HG02623 (cell line): ENCODE measurements around the gene WDR83.
"Not testable (repeated sequence)": the region's sequence is repeated elsewhere in the genome, so short reads cannot be mapped to it uniquely, and the experiment has no call there.

Source experiments
- ATAC-seq: cut with Tn5 transposase; IDR thresholded peaks from one replicate; pipeline ENCODE4 v1.9.1; 2021; ENCODE audit warnings: moderate library complexity; ENCODE audit not compliant: unreplicated experiment

WDR83 gene

DNA sequence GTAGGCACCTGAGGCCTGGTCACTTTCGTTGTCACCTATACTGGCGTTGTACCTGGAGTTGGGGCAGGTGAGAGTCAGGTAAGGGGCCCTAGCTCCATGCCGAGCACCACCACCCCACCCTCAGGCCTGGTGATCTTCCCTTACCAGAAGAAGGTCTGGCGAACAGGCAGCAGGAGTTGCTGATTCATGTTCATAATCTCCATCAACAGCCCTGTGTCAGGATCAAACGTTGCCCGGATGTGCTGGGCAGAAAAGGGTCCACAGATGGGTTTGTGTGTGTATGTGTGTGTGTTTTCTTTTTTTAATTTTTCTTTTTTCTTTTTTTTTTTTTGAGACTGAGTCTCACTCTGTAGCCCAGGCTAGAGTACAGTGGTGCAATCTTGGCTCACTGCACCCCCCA is 14.4 kb upstream of the WDR83 start:
- no peak for ATAC-seq

DNA sequence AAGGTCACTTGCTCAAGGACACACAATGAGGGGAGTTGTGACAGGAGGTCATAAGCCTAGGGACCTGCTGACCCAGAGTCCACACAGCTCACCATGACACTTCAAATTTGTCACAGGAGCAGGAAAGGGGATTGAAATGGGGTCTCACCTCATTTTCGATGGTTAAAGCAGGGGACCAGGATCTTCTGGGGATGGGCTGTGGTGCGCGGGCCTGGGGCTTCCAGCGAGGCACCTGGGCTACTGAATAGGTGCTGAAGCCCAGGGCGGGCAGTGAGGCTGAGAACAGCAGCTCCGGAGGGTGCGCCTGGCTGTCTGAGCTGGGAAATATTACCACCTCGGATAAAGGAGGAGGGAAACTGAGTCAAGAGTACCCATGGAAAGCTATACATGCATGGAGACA is 11.1 kb upstream of the WDR83 start:
- no peak for ATAC-seq

DNA sequence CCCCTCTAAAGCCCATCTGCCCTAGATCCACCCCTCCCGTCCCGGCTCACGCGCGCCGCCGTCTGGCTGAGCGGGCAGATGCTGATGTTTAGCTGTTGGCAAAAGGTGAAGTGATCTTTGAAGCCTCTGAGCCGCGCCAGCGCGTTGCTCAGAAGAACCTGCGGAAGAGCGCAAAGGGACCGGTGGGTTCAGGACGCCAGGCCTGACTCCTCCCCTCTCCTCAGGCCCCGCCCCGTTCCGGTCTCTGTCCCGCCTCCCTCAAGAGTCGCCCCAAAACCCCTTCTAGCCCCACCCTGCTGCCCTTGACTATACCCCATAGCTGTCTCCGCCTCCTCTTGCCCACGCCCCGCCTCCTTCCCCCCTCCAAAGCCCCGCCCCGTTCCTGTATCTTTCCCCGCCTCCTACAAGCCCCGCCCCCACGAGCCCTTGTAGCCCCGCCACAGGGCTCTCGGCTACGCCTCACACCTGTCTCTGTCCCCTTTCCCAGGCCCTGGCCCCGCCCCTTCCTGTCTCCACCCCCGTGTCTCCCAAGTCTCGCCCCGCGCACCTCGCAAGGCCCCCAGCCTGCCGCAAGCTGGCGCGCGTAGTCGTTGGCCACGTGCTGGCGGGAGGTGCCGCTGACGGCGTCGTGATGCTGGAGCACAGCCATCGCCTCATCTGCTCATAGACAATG is 9.6 kb upstream of the WDR83 start:
- no peak for ATAC-seq

DNA sequence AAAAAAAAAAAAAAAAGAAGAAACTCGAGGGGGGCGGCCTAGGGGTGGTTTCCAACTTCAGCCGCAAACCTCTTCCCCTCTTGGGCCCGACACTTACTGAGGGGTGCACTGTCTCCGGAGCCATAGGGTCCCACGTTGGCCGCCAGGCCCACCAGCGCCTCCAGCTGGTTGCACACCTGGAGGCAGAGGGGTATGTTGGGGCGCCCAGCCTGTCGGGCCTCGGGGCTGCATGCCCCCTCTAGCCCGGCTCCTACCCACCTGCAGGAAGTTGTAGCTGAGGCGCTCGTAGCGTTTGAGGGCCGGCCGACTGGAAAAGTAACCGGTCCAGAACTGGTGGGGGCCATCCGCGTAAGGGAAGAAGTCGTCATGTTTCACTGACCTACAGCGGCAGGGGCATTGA is 8.6 kb upstream of the WDR83 start:
- no peak for ATAC-seq

DNA sequence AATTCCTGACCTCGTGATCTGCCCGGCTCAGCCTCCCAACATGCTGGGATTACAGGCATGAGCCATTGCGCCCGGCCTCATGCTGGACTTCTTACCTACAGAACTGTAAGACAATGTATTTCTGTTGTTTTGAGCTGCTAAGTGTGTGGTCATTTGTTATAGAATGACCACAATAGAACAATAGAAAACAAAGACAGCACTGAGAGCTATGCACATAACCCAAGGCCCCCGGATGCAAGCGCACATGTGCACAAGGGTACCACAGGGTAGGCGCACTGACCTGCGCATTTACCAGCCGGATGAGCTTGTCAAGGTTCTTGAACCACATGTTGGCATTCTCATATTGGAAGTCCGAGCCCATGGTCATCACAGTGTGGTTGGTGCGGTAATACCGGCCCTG is 5.6 kb upstream of the WDR83 start:
- no peak for ATAC-seq

DNA sequence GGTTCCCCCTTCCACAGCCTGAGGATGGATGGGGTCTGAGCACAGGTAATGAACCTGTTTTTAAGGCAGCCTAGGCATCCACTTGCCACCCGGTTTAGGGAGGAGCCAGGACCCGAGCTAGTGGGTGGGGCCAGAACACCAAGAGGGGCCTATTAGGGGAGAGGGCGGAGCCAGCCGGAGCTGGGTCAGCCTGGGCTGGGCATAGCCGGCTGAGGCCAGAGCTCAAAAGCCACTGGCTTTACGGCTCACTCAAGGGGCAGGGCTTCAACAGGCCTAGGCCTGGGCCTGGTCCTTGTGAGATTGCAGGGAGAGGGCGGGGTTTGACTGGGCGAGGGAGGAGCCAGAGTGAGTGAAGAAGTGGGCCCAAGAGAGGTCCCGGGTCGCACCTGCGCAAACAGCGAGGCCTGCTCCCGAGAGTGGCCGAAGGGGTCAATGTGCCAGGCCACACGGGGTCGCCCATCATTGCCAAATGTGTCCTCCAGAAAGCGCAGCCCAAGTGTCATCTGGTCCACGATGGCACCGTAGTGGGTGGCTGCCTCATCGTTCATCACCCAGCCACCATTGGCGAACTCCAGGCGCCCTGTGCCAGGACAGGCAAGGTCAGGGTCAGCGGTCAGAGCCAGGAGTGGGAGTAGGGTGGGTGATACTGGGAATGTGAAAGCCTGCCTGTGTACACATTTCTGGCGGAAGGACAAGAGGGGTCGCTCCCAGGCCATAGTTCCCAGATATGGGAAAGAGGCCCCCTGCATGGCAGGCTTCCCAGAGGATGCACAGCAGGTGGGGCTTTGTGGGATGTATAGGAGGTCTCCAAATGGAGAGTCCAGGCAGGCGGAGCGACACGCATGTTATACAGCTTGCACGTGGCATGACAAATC is 2.0 kb upstream of the WDR83 start:
- no peak for ATAC-seq

DNA sequence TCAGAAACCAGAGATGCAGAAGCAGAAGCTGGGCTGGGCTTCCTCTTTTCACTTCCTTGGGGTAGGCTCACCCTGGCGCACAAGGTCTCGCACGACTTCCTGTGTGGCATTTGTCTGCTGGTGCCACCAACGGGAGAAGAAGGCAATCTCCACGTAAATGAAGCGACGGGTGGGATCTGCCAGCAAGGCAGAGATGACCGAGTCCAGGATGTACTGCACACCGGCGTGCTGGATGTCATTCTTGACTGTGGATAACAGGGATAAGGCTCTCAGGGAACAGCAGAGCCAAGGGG is 1.4 kb upstream of the WDR83 start:
- no peak for ATAC-seq

DNA sequence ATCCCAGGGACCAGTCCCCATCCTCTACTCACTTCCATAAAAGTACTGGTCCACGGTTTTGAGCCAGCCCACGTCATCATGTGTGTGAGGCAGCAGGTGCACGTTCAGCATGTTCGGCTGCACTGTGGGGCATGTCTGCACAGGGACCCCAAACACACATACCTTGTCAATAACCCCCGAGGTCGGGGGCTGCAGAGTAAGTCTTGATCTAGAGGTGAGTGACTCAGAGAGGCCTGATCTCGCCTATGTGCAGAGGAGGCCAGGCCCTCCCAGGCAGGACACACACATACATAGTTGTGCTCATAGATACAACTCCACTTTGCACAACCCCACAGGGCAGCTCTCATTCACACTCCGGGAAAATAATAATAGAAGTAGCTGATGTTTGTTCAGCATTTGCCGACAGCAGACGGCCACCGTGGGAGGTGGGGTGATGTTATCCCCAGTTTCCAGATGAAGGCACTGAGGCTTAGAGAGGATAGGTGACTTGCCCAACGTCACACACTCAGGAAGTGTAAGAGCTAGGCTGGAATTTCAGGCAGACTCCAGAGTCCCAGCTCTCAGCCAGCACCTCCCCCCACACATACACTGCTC is 839 bp upstream of the WDR83 start:
- no peak for ATAC-seq

DNA sequence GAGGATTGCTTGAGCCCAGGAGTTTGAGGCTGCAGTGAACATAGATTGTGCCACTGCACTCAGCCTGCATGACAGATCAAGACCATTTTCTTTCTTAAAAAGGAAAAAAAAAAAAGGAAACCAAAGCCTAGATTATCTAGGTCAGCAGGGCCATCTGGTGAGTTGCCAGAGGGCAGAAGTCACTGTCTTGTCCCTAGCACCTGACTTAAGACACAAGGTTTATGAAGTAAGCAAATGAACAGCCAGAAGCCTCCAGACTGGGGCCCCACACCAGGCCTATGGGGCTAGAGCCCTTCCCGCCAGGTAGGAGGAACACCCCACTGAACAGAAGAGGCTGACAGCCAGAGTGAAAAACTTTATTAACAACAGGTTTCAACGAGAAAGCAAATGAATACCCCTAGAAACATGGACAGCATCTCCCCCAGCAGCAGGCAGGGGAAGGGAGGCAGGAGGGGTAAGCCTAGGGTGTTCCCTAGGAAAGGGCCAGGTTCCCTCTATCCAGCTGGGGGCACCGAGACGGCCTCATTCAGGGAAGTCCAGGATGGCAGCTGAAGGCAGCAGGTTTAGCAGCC is 1.2 kb downstream of the WDR83 start:
- no peak for ATAC-seq

DNA sequence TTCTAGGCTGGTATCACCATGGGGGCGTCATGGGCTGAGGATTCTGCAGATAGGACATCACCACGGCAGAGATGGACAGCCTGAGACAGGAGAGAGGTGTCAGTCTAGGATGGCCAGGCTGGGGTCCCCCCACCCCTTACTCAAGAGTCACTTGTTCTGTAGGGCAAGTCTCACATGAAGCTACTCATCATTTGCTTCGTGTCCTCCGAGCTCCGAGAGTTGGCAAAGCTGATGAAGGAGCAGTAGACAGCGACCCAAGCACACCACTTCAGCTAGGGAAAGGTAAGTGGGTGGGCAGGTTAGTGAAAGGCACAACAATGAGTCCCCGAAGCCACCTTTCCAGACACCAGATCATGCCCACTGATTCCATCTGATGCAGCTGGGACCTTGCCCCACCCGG is 1.7 kb downstream of the WDR83 start:
- ATAC-seq = no peak

DNA sequence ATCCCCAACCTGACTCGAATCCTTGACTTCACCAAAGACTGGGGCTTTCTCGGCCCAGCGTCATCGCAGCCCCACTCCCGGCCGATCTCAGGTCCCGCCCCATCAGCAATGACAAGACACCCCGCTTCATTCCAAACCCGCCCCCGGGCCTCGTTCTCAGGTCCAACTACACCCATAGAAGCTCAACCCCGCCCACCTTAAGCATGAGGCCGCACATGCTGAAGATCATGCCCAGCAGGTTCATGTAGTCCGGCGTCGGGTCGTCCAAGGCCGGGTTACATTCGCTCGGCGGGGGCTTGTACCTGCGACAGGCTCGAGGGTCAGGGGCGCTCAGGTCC is 2.3 kb downstream of the WDR83 start:
- ATAC-seq = no peak

DNA sequence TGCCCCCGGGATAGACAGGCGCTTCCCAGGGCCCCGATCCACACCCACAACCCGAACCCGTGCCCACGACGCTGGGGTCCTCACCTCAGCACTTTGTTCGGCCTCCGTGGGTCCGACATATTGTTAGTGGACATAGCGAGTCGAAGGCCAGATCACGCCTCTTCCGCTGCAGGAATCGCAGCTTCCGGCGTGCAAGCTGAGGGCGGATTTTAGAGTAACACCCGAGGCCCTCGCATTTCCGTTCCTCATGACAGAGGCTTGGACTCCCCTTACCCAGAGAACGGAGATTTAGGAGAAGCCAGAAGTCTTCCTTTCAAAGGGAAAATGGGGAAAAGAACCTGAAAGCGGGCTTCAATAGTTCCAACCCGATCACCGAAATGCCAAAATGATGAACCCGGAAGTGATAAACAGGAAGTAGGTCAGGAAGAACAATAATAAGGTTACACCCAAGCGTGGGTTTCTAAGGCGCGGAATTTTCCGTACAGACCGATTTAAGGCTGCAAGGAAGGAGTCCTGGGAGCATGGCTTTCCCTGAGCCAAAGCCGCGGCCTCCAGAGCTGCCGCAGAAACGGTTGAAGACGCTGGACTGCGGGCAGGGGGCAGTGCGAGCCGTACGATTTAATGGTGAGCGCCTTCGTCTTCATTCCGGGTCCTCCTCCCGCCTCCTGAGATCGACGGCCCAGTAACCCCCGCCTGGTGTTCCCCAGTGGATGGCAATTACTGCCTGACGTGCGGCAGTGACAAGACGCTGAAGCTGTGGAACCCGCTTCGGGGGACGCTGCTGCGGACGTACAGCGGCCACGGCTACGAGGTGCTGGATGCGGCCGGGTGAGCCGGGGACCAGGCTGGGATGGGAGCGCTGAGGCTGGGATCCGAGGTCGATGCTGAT is 2.9 kb downstream of the WDR83 start:
- ATAC-seq = no peak

DNA sequence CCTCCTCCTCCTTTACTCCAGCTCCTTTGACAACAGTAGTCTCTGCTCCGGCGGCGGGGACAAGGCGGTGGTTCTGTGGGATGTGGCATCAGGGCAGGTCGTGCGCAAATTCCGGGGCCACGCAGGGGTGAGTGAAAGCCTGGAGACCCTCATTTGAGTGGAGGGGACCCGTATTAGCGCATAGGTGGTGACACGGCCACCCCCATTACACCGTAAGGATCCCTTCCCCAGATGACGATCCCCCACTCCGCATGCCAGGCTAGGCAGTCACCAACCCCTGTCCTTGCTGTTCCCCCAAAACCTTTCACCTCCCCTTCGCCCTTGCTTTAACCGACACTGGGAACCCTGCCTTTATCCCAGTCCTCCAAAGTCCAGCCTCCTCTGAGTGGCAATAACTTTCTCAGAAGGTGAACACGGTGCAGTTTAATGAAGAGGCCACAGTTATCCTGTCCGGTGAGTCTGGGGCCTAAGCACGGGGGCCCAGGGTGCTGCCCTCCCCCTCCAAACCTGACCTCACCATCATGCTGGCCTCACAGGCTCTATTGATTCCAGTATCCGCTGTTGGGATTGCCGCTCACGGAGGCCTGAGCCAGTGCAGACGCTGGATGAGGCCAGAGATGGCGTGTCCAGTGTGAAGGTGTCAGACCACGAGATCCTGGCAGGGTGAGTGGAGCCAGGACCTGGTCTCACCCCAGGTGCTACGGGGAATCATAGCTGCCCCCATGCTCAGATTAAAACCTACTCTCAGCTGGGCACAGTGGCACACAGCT is 3.7 kb downstream of the WDR83 start:
- ATAC-seq = no peak

DNA sequence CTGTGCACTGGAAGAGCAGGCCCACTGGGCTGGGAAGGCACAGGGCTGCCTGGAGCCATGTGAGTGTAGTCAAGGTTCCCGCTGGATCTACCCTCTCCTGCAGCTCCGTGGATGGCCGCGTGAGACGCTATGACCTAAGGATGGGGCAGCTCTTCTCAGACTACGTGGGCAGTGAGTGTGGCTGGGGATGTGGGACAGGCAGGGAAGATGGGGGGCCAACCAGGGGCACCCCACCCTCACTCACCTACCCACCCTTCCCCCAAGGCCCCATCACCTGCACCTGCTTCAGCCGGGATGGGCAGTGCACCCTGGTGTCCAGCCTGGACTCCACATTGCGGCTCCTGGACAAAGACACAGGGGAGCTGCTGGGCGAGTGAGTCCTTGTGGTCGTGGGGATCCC is 6.1 kb downstream of the WDR83 start:
- no peak for ATAC-seq

DNA sequence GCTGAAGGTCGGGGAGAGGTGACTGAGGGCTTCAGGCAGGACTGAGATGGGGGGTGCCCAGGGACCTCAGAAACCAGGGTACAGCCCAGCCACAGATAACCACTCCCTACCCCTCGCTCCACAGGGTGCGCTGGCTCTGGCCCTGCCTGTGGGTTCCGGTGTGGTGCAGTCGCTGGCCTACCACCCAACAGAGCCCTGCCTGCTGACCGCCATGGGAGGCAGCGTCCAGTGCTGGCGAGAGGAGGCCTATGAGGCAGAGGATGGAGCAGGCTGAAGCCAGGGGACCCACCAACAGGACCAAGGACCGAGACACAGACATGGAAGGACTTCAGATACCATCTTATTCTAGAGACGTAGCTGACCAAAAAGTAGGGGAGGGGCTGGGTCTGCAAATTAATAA is 8.8 kb downstream of the WDR83 start:
- no peak for ATAC-seq

DNA sequence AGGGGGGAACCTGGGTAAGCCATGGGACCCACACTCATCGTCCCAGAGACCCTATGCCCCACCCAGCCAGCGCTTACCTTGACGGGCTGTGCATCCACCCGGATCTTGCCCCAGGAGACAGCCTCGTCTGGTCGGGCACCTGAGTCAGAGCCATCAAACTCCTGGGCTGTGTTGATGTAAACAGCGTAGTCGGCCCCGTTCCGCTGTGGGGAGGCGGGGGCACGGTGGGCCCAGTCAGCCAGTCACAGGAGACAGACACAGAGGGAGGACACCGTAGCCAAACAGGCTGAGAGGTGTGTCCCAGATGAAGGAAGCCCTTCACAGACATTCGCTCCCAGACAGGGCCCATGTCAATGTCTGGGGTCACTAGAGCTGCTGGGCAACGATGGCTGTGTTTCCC is 9.3 kb downstream of the WDR83 start:
- no peak for ATAC-seq

DNA sequence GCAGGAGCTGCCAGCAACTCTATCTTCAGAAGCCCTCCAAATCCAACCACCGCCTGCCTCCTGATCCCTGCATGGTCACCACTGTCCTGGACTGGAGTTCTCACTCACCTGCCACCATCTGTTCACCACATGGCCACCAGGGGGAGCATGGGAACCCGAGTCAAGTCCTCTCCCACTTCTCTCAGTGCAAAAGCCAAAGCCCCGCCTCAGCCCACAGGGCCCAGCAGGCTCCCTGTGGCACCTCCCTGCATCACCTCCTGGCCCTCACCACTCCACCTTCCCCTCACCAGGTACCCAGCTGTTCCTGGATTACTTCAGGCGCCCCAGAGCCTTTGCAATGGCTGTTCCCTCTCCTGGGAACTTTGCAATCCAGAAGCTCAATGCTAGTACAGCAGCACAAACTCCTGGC is 9.8 kb downstream of the WDR83 start:
- ATAC-seq = no peak

DNA sequence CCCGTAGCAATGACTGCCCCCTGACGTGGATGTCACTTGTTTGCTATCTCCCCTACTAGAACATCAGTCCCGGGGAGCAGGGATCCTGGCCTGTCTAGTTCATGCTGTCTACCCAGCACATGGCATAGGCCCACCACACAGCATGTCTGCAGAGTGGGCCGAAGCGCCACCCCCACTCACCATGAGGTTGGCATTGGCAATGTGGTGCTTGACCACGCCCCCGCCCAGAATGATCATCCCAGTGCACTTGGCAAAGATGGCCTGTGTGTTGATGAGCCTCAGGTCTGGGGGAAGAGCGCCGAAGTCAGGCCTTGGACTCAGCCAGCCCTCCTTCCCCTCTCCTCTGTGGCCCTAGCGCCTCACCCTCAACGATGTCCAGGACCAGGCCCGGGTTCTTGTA is 10.3 kb downstream of the WDR83 start:
- ATAC-seq = no peak

DNA sequence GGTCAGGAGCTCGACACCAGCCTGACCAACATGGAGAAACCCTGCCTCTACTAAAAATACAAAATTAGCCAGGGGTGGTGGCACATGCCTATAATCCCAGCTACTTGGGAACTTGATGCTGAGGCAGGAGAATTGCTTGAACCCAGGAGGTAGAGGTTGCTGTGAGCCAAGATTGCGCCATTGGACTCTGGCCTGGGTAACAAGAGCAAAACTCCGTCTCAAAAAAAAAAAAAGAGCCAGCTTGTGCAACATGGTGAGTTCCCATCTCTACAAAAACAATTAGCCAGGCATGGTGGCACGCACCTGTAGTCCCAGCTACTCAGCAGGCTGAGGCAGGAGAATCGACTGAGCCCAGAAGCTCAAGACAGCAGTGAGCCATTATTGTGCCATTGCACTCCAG is 11.4 kb downstream of the WDR83 start:
- not testable (repeated sequence) for ATAC-seq

DNA sequence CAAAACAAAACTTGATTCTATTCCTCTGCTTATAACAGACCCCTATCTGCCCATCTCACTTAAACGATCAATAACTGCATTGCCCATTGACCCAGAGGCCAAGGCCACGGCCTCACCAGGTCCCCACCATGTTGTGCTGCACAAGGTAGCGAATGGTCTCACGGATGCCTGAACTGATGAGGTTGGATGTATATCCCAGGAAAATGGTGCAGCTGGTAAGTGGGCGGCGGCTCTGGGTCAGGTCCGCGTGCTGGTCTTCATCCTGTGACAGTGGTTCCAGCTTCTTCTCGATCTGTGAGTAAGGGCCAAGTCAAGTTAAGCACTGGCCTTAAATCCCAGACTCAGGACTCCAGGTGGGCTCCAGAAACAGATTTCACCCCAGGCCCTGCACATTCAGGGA is 13.4 kb downstream of the WDR83 start:
- ATAC-seq = no peak
